Measurements from ENCODE around the gene BAHCC1. TPM values are rescaled to one million over a fixed set of nuclear protein-coding genes. Genes with fewer than 3 reads are reported as not detected.

BAHCC1 gene
- total RNA-seq, 2 donors from 2014 or later, result 11.4 to 28.9 TPM

DNA sequence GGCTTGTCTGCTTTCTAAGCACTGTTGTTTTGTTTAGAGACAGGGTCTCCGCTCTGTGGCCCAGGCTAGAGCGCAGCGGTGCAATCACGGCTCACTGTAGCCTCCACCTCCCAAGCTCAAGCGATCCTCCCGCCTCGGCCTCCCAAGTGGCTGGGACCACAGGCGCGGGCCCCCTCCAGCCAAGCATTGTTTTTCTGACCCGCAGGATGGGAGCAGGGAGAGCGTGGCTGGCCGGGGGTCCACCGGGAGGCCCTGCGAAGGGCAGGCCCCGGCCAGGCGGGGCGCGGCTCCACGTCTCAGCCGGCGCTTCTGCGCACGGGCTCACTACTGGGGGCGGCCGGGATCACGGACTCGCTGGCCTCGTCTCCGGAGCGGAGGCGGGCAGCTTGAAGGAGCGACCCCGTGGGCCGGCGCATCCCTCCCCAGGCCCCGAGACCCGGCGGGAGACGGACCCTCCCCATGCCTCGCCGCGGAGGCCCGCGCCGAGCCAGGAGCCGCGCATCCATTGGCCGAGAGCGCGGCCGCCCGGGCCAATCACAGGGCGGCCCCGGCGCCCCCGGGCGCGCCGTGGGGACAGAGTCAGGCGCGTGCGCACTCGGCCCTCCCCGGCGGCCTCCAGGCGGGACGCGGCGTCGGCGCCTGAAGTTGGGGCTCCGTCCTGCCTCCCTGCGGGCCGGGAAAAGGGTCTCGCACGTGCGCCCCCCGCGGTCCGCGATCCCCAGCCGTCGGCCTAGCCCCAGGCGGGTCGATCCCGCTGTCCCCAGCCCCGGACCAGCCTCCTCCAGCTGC, 92.4 kb downstream of the BAHCC1 start:
- H3K4me3 ChIP-seq, result peak overlapping the region; percentile 55 to 56
- H3K27ac ChIP-seq, result peak overlapping the region; percentile 71 to 81
- WGBS, result 7% methylated on average over 51 of the region's 87 CpGs
- intact Hi-C loops (cut with DNase I), result no loop called here
- DNase-seq (ENCODE audit: low spot score), result peak; percentile 68
- peaks cover 9% of the 10 kb centered on the region for H3K4me1 ChIP-seq (replicated peaks)
- no peaks in the 10 kb centered on the region for H3K9me3 ChIP-seq
- H3K36me3 ChIP-seq, result no peaks in the 10 kb centered on the region
- H3K27me3 ChIP-seq (replicated peaks; ENCODE audit: insufficient read depth), result no peaks in the 10 kb centered on the region
- TF ChIP-seq, protein P1, sequence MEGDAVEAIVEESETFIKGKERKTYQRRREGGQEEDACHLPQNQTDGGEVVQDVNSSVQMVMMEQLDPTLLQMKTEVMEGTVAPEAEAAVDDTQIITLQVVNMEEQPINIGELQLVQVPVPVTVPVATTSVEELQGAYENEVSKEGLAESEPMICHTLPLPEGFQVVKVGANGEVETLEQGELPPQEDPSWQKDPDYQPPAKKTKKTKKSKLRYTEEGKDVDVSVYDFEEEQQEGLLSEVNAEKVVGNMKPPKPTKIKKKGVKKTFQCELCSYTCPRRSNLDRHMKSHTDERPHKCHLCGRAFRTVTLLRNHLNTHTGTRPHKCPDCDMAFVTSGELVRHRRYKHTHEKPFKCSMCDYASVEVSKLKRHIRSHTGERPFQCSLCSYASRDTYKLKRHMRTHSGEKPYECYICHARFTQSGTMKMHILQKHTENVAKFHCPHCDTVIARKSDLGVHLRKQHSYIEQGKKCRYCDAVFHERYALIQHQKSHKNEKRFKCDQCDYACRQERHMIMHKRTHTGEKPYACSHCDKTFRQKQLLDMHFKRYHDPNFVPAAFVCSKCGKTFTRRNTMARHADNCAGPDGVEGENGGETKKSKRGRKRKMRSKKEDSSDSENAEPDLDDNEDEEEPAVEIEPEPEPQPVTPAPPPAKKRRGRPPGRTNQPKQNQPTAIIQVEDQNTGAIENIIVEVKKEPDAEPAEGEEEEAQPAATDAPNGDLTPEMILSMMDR (IDR thresholded peaks at IDR 0.05), result peak in 1 of 4 experiments; percentile 24
- peak; percentile 69 for TF ChIP-seq POLR2A (IDR thresholded peaks at IDR 0.05)
- TF ChIP-seq POLR2AphosphoS5 (IDR thresholded peaks at IDR 0.05), result no peak

DNA sequence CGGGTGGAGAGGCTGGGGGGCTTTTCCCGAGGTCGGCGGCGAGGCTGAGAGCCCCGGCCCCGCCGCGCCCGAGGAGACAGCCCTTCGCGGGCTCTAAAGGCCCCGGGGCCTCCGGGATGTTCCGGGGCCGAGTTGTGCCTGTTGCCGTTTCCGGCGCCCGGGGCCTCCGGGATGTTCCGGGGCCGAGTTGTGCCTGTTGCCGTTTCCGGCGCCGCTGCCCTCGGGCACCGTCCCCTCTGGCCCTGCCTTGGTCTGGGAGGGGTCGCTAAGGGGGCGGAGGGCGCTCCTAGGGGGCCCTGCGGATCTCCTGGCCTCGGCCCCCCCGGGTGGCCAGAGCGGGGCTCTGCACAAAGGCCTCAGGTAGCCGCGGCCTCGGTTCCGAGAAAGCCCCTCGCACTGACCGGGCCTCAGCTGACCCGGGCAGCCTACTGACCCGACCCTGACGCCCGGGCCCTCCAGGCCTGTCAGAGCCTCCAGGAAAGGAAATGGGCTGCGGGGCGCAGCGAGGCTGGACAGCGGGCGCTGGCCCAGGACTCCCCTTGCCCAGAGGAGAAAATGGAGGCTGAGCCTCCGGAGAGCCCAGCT, 93.1 kb downstream of the BAHCC1 start:
- no peak for DNase-seq (ENCODE audit: low spot score)
- intact Hi-C loops (cut with DNase I), result no loop called here
- 41% methylated on average over 22 of the region's 52 CpGs for WGBS

DNA sequence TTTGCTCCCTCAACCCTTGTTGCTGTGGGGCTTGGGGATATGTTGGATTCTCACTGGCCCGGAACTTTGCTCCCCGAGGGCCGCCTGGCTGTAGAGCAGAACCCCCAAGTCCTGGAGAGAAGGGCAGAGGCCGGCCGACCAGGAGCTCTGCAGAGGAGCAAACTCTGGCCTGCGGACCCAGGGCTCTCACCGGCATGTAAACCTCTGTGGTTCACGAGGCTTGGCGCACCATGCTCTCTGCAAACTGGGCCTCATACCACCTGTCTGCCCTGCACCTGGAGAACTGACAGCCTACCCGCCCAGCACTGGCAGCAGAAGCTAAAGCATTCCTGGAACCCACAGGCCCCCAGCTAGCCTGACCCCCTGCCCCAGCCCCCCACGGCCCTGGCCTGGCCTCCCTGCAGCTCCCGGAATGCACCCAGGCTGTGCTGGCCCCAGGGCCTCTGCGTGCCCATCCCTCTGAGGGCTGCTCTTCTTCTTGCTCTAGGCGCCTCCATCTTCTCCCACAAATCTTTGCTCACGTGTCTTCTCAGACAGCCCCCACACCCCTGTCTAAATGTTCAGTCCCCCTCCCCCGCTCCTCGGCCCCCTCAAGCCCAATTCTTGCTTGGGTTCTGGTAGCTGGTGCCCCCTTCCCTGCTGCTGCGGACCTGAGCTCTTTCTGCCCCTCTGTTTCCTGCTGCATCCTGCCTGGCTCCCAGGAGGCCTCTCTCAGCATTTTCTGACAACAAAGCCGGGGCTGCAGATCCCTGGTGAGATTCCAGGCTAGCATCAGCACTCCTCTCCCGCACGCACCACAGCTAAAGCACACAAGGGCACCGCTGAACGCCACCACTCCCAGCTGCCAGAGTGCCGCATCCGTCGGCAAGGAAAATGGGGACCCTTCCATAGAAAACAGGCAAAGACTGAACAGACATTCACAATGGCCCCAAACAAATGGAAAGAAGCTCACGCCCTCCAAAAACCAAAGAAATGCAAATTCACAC, 94.0 kb downstream of the BAHCC1 start:
- H3K27ac ChIP-seq, result no peak overlapping the region
- no peaks in the 10 kb centered on the region for H3K27me3 ChIP-seq (replicated peaks; ENCODE audit: insufficient read depth)
- peaks cover 9% of the 10 kb centered on the region for H3K4me1 ChIP-seq (replicated peaks)
- H3K4me3 ChIP-seq, result no peak overlapping the region
- WGBS, result 75% methylated on average over 21 of the region's 27 CpGs
- TF ChIP-seq POLR2A (IDR thresholded peaks at IDR 0.05), result no peak
- H3K36me3 ChIP-seq, result no peaks in the 10 kb centered on the region
- intact Hi-C loops (cut with DNase I), result no loop called here
- no peak for DNase-seq (ENCODE audit: low spot score)
- no peaks in the 10 kb centered on the region for H3K9me3 ChIP-seq

More for the DNA sequence above, 93.1 kb downstream of the BAHCC1 start:
- peak overlapping the region; percentile 71 to 81 for H3K27ac ChIP-seq
- no peaks in the 10 kb centered on the region for H3K9me3 ChIP-seq
- peaks cover 9% of the 10 kb centered on the region for H3K4me1 ChIP-seq (replicated peaks)
- peak overlapping the region; percentile 55 to 56 for H3K4me3 ChIP-seq
- TF ChIP-seq, protein P1 (IDR thresholded peaks at IDR 0.05), result no peak
- TF ChIP-seq POLR2AphosphoS5 (IDR thresholded peaks at IDR 0.05) (no peak), POLR2A (IDR thresholded peaks at IDR 0.05) (no peak)
- no peaks in the 10 kb centered on the region for H3K36me3 ChIP-seq
- H3K27me3 ChIP-seq (replicated peaks; ENCODE audit: insufficient read depth), result no peaks in the 10 kb centered on the region

DNA sequence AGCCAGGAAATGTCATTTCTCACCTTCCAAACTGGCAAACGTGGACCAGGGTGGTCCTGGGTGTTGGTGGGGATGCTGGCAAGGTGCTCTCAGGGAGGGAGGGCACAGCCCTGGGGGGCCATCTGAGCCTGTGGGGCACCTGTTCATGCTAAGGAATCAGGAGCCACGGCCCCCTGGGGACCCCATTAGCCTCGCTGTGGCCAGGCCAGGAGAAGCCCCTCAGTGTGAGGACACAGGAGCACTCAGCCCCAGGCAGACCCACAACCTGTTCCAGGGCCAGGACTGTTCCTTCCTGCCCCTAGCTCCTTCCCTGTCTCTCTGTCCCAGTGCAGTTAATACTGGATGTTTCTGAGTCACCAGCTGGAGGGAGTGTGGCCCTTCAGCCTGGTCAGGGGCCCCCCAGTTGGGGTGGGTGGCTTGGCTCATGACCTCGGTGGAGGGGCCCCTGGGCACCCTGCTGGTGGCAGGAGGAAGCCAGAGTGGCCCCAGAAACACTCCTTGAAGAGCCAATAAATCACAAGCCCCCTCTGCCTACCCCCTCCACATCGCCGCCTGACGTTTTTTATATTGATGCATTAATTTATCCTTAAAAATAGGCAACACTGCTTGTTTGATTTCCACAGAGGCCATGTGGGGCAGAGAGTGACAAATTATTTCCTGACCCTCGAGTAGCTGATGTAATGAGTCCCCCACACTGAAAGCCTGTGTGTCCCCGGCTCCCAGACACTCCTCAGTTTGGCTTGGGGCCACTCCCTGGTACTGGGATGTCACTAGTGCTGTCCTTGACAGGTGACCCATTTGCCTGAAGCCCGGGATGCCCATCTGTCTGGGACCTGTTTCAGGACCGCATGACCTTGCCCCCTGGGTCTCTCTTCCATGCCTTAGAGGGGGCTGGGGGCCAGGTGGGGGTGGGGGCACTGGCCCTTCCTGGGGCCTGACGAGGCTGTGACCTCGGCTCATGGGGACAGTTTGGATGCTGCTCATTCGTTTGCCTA, 95.0 kb downstream of the BAHCC1 start:
- 60% methylated on average over 14 of the region's 14 CpGs for WGBS

More for the DNA sequence above, 95.0 kb downstream of the BAHCC1 start:
- no peaks in the 10 kb centered on the region for H3K27me3 ChIP-seq (replicated peaks; ENCODE audit: insufficient read depth)
- H3K27ac ChIP-seq, result no peak overlapping the region
- no peaks in the 10 kb centered on the region for H3K36me3 ChIP-seq
- intact Hi-C loops (cut with DNase I), result no loop called here
- TF ChIP-seq POLR2AphosphoS5 (IDR thresholded peaks at IDR 0.05) (no peak), POLR2A (IDR thresholded peaks at IDR 0.05) (no peak)
- TF ChIP-seq, protein P1 (IDR thresholded peaks at IDR 0.05), result no peak
- no peak for DNase-seq (ENCODE audit: low spot score)
- no peaks in the 10 kb centered on the region for H3K9me3 ChIP-seq
- peaks cover 4% of the 10 kb centered on the region for H3K4me1 ChIP-seq (replicated peaks)
- no peak overlapping the region for H3K4me3 ChIP-seq

All from prostate gland (tissue), 2 donors.